GM12891 (cell line): Measurements from ENCODE around the gene SLC11A2.

Experiments
- PAX5 ChIP-seq: IDR thresholded peaks from 2 replicates; pipeline ENCODE4 v1.6.1; 2011; ENCODE audit warnings: low read length, moderate library complexity, mild to moderate bottlenecking; ENCODE audit not compliant: insufficient read depth, severe bottlenecking
- POLR2A ChIP-seq: IDR thresholded peaks from 2 replicates; pipeline ENCODE4 v1.6.1; 2011; ENCODE audit warnings: low read depth, low read length, control low read depth
- POLR2AphosphoS5 ChIP-seq: IDR thresholded peaks from 2 replicates; pipeline ENCODE4 v1.6.1; 2011; ENCODE audit warnings: low read depth, low read length, control low read depth
- SPI1 ChIP-seq: IDR thresholded peaks from 2 replicates; pipeline ENCODE4 v1.6.1; 2011; ENCODE audit warnings: low read depth, low read length, control low read depth

GRCh38 chr12:51012570-51013236, 13.5 kb downstream of the SLC11A2 start:
- TF ChIP-seq POLR2A (no peak), POLR2AphosphoS5 (no peak), PAX5 (no peak), SPI1 (no peak)
